Measurements from ENCODE around the gene KRT81. TPM values are rescaled to one million over a fixed set of nuclear protein-coding genes. Genes with fewer than 3 reads are reported as not detected.
"Not testable (repeated sequence)": the region's sequence is repeated elsewhere in the genome, so short reads cannot be mapped to it uniquely, and the experiment has no call there.

The KRT81 gene
- total and polyA plus RNA-seq, 2 of the 4 experiments (the other 2 are of a cell fraction) = under 0.01 to 0.05 TPM

GRCh38 chr12:52252175-52252615 is 39.1 kb downstream of the KRT81 start:
- H3K4me2 ChIP-seq (ENCODE audit: low read depth, low read length); H3K36me3 ChIP-seq (ENCODE audit: control insufficient read depth, insufficient read depth, low read length); H2AK5ac ChIP-seq (ENCODE audit: low read depth, low read length); H3K9ac ChIP-seq (ENCODE audit: low read depth, low read length); BruUV-seq (replicated peaks); H3K18ac ChIP-seq (ENCODE audit: low read depth, low read length); H2BK15ac ChIP-seq (ENCODE audit: low read depth, low read length); H2BK5ac ChIP-seq (ENCODE audit: low read depth, low read length, poor library complexity, severe bottlenecking); in situ Hi-C loops (cut with MboI; ENCODE audit: low sequenced_read_pairs); H2BK120ac ChIP-seq (ENCODE audit: low read depth, low read length); H3K23ac ChIP-seq (ENCODE audit: low read depth, low read length); H3K4ac ChIP-seq (ENCODE audit: low read depth, low read length); H3K14ac ChIP-seq (replicated peaks; ENCODE audit: low read depth, low read length); H4K8ac ChIP-seq (ENCODE audit: low read depth in 2 of 2, low read length in 2 of 2); H2BK20ac ChIP-seq (ENCODE audit: low read depth, low read length); H4K91ac ChIP-seq (ENCODE audit: insufficient read depth, low read depth, low read length); H4K20me1 ChIP-seq (ENCODE audit: insufficient read depth, low read length); DNase-seq; H4K5ac ChIP-seq (ENCODE audit: low read depth, low read length); H3K9me1 ChIP-seq (ENCODE audit: insufficient read depth, low read length); dilution Hi-C loops (cut with HindIII; ENCODE audit: low sequenced_read_pairs, unreplicated experiment); H2AK9ac ChIP-seq (replicated peaks; ENCODE audit: low read depth, low read length, poor library complexity); intact Hi-C loops (cut with micrococcal nuclease); H2AFZ ChIP-seq (replicated peaks; ENCODE audit: low read length, poor library complexity); H3K9me3 ChIP-seq (ENCODE audit: control insufficient read depth, insufficient read depth, low read length); ATAC-seq (ENCODE audit: low read depth); H3K4me3 ChIP-seq (ENCODE audit: insufficient read depth, low read depth, low read length); H3K27ac ChIP-seq (ENCODE audit: insufficient read depth, low read length); H3K56ac ChIP-seq (ENCODE audit: extremely low read depth, insufficient read depth, low read length); H3K79me1 ChIP-seq (ENCODE audit: low read depth in 1 of 2, low read length in 2 of 2); POLR2A ChIA-PET (ENCODE audit: unreplicated experiment): not testable (repeated sequence)
- CTCF ChIA-PET = interaction anchor here (1.5 kb wide), 1 partner anchor 28 kb away, joined by 3 read pairs; no protein-coding TSS in a partner anchor
- no CpG with 5 or more reads among the region's 8 CpGs for WGBS, 2 experiments (ENCODE audit: extremely low coverage in 2 of 2, insufficient read length in 1 of 2)
- Histone ChIP-seq H3K4me1 (ENCODE audit: control insufficient read depth, insufficient read depth, low read length) (peaks cover 10% of the 10 kb centered on the region), H3K27me3 (ENCODE audit: control insufficient read depth, insufficient read depth, low read length) (peaks cover 21% of the 10 kb centered on the region)

Data from IMR-90 (cell line).